ENCODE results near the gene CTNND2.

GRCh38 chr5:11227064-11227463 lies 677.2 kb downstream of the CTNND2 start:
- no peak for TF ChIP-seq POLR2A (IDR thresholded peaks at IDR 0.05)
- no peak for TF ChIP-seq CTCF (IDR thresholded peaks at IDR 0.05)

Data from thyroid gland (tissue), 4 donors.